HCT116 (cell line): ENCODE data around the gene IQCN.

Experiments used
- ATF3 ChIP-seq: IDR thresholded peaks from 2 replicates; pipeline ENCODE4 v1.6.1; 2012
- CEBPB ChIP-seq: IDR thresholded peaks from 2 replicates; pipeline ENCODE4 v1.6.1; 2012; ENCODE audit warnings: low read depth
- CTCF ChIP-seq, 3 experiments: fragments of 200-600 bp in 1 of 3; sonication (generic) in 1 of 3; IDR thresholded peaks in 2 of 3; conservative IDR thresholded peaks in 1 of 3; 2 replicates each; pipeline ENCODE4 v1.5.1; 2012 to 2017; ENCODE audit warnings: low read depth in 2 of 3, low read length in 2 of 3, antibody characterized with exemption in 1 of 3, borderline replicate concordance in 1 of 3, control low read depth in 1 of 3, mild to moderate bottlenecking in 1 of 3, mixed read lengths in 1 of 3, mixed run types in 1 of 3, moderate library complexity in 1 of 3; ENCODE audit not compliant: insufficient read depth in 1 of 3
- ELF1 ChIP-seq: IDR thresholded peaks from 2 replicates; pipeline ENCODE4 v1.6.1; 2012; ENCODE audit warnings: low read depth, borderline replicate concordance
- EZH2 ChIP-seq: fragments of 200-600 bp; sonication (generic); IDR thresholded peaks from 2 replicates; pipeline ENCODE4 v1.6.1; 2017; ENCODE audit warnings: antibody characterized with exemption, mixed run types
- JUND ChIP-seq: IDR thresholded peaks from 2 replicates; pipeline ENCODE4 v1.6.1; 2012
- MAX ChIP-seq: IDR thresholded peaks from 2 replicates; pipeline ENCODE4 v1.6.1; 2012
- POLR2A ChIP-seq: IDR thresholded peaks from 2 replicates; pipeline ENCODE4 v1.7.0; 2011; ENCODE audit warnings: borderline replicate concordance; ENCODE audit not compliant: insufficient read depth, insufficient read length; ENCODE audit errors: extremely low read depth
- POLR2AphosphoS5 ChIP-seq: IDR thresholded peaks from 2 replicates; pipeline ENCODE4 v1.6.1; 2011; ENCODE audit warnings: mild to moderate bottlenecking, low read depth, low read length, moderate library complexity
- RAD21 ChIP-seq: IDR thresholded peaks from 2 replicates; pipeline ENCODE4 v1.6.1; 2012; ENCODE audit warnings: low read depth, mild to moderate bottlenecking
- SIN3A ChIP-seq: IDR thresholded peaks from 2 replicates; pipeline ENCODE4 v1.6.1; 2012; ENCODE audit warnings: low read depth
- TCF7L2 ChIP-seq: IDR thresholded peaks from 2 replicates; pipeline ENCODE4 v1.7.0; 2011; ENCODE audit warnings: borderline replicate concordance, inconsistent platforms; ENCODE audit not compliant: insufficient read depth, insufficient read length; ENCODE audit errors: extremely low read depth
- ZBTB33 ChIP-seq: IDR thresholded peaks from 2 replicates; pipeline ENCODE4 v1.6.1; 2011; ENCODE audit warnings: mild to moderate bottlenecking, low read length, moderate library complexity; ENCODE audit not compliant: insufficient replicate concordance; ENCODE audit errors: extremely low read depth
- ZFX ChIP-seq: fragments of 450-650 bp; IDR thresholded peaks from 2 replicates; pipeline ENCODE4 v1.6.1; 2017

GRCh38 chr19:18283338-18283737, 9.1 kb upstream of the IQCN start:
- no peak for TF ChIP-seq MAX
- no peak for TF ChIP-seq JUND
- TF ChIP-seq EZH2, result no peak
- no peak for TF ChIP-seq SIN3A
- no peak for TF ChIP-seq CTCF (IDR thresholded peaks at IDR 0.05 in 2 of 3, conservative IDR thresholded peaks at IDR 0.05 in 1 of 3; ENCODE audit: borderline replicate concordance in 1 of 3, insufficient read depth in 1 of 3, low read depth in 2 of 3, low read length in 2 of 3)
- no peak for TF ChIP-seq POLR2A
- no peak for TF ChIP-seq RAD21
- TF ChIP-seq ZBTB33, result no peak
- TF ChIP-seq CEBPB, result no peak
- TF ChIP-seq POLR2AphosphoS5, result no peak
- TF ChIP-seq ZFX, result no peak
- no peak for TF ChIP-seq ATF3
- no peak for TF ChIP-seq TCF7L2
- no peak for TF ChIP-seq ELF1
